ENCODE data around the gene RNF141.
A peak's percentile ranks its signal among the peaks of the same experiment; 100 is the strongest.

GRCh38 chr11:10514202-10514601, 26.8 kb downstream of the RNF141 start:
- TF ChIP-seq MYC (IDR thresholded peaks at IDR 0.05; ENCODE audit: low read depth, low read length) (no peak), CTCF (IDR thresholded peaks at IDR 0.05; ENCODE audit: extremely low read depth in 1 of 2, insufficient read depth in 1 of 2, low read depth in 1 of 2, low read length in 2 of 2) (peak; percentile 5 to 10), POLR2A (IDR thresholded peaks at IDR 0.05; ENCODE audit: low read depth, low read length) (no peak), JUN (IDR thresholded peaks at IDR 0.05; ENCODE audit: borderline replicate concordance, insufficient read depth, insufficient read length, low read depth) (no peak), MAX (IDR thresholded peaks at IDR 0.05; ENCODE audit: insufficient read depth, insufficient read length) (no peak)
